ENCODE data around the gene HCN2. TPM values are rescaled to one million over a fixed set of nuclear protein-coding genes. Genes with fewer than 3 reads are reported as not detected.

Gene HCN2
- total RNA-seq, result 0.71 and 1.3 TPM in 2 replicates

DNA sequence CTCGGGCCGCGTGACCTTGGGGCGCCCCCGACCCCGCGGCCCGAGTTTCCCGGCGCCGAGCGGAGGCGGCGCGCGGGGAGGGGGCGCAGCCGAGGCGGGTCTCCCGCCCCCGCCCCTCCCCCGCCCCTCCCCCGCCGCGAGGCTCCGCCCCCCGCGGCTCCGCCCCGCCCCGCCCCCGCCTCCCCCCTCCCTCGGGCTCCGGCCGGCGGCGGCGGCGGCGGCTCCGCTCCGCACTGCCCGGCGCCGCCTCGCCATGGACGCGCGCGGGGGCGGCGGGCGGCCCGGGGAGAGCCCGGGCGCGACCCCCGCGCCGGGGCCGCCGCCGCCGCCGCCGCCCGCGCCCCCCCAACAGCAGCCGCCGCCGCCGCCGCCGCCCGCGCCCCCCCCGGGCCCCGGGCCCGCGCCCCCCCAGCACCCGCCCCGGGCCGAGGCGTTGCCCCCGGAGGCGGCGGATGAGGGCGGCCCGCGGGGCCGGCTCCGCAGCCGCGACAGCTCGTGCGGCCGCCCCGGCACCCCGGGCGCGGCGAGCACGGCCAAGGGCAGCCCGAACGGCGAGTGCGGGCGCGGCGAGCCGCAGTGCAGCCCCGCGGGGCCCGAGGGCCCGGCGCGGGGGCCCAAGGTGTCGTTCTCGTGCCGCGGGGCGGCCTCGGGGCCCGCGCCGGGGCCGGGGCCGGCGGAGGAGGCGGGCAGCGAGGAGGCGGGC, at the start of gene HCN2:
Gene HCN2, plus strand, starts transcription at position 189 of the 703 bp plus-strand sequence. Its CDS starts 65 bp downstream, at position 254.

DNA sequence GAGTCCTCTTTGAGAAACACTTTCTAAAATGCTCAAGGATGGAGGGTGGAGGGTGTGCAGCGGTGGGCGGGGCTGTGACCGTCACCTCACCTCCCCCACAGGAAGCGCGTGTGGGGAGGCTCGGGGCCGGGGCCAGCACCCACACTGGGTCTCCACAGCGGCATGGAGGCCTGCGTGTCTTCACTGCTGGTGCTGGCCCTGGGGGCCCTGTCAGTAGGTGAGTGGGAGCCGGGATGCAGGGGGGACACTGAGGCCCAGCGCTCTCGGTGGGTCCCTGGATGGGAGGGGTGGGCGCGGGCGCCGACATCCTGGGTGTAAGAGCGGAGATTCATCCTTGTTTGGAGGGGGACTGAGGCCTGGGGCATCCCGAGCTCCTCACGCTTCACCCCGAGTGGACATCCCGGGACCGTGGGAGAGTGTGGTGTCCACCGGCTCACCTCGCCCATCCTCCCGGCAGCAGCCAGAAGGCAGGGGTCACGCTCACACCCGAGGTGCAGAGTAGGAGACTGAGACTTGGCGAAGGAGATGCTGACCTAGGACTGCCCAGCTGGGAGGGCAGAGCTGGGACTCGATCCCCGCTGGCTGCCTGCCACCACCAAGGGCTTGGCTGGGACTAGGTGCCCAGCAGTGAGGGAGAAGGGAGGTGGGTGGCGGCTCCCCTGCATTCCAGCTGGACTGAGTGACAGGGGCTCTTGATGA, 45.6 kb upstream of the HCN2 start, which contains the start of gene GZMM:
Gene GZMM, plus strand, starts transcription at position 144 of the 699 bp plus-strand sequence. Its CDS starts 19 bp downstream, at position 163.

DNA sequence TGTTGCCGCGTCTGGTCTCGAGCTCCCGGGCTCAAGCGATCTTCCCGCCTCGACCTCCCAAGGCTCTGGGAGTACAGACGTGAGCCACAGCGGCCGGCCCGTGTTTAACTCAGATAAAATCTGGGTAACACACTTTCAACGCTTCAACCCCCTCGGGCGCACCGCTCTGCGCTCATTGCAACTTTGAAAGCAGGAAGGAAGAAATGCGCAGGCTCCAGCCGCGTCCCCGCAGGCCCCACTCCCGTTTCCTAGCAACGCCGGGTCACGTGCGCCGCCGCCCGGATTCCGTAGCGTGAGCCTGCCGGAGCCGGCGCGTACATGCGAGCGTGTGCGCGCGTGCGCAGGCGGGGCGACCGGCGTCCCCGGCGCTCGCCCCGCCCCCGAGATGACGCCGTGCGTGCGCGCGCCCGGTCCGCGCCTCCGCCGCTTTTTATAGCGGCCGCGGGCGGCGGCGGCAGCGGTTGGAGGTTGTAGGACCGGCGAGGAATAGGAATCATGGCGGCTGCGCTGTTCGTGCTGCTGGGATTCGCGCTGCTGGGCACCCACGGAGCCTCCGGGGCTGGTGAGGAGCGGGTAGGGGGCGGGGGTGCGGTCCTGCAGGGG, 17.4 kb upstream of the HCN2 start, which contains the start of gene BSG:
Gene BSG, plus strand, starts transcription at position 457 of the 603 bp plus-strand sequence. Its CDS starts 39 bp downstream, at position 496.

DNA sequence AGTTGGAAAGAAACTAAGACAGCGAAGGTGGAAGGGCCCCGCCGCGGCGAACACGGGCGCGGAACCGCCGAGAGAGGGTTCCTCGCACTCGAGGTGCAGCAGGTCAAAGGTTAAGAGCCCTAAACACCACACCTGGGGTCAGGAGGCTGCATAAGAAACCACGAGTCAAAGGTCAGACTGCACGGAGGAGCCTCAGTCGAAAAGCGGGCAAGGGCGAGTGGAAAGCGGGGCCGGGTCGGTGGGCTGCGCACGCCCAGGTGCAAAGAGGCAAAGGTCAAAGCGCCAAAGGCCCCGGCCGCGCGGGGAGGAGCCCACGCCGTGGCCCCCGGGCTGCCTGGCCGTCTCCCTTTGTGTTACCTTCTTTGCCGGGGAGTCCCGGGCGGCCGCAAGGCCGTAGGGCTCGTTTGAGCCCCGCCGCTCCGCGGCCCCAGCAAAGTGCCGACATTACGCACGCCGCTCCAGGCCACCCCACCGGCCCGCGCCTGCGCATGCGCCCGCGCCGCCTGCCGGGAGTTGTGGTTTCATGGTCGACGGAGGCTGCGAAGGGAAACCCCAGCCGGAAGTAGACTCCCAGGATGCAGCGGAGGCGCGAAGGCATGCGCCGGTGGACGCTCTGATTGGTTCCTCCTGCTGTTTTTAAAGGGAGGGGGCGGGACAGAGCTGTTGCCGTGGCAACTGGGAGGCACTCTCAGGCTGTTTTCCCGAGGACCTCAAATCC, 43.5 kb downstream of the HCN2 start, which contains the start of gene POLRMT:
Gene POLRMT, minus strand, starts transcription at position 470 of the 718 bp plus-strand sequence. Its CDS starts 25 bp downstream, at position 445.

DNA sequence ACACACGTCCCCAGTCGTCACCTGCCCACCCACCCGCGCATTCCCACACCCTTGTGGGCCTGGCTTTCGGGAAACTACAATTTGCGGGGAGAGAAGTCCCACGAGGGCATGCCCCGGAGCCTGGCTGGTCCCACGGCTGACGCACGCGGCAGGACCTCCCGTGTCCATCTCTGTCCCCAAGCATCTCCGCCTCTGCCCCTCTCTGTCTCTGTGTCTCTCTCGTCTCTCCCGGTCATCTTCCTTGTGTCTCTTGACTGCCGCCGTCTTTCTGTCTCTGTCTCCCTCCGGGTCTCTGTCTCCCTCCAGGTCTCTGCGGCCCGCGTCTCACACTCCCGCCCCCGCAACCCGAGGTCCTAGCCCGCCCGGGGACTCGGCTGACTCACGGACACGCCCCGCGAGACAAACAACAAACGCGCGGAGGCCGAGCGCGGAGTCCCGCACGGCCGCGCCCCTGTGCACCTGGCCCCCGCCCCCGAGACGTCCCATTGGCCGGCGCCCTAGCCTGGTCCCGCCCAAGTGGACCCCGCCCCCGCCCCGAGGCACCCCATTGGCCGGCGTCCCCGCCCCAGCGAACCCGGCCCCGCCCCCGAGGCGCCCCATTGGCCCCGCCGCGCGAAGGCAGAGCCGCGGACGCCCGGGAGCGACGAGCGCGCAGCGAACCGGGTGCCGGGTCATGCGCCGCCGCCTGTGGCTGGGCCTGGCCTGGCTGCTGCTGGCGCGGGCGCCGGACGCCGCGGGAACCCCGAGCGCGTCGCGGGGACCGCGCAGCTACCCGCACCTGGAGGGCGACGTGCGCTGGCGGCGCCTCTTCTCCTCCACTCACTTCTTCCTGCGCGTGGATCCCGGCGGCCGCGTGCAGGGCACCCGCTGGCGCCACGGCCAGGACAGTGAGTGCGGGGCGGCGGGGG, 49.8 kb downstream of the HCN2 start, which contains the start of gene FGF22:
Gene FGF22, plus strand, starts transcription at position 627 of the 908 bp plus-strand sequence. Its CDS starts 47 bp downstream, at position 674.

DNA sequence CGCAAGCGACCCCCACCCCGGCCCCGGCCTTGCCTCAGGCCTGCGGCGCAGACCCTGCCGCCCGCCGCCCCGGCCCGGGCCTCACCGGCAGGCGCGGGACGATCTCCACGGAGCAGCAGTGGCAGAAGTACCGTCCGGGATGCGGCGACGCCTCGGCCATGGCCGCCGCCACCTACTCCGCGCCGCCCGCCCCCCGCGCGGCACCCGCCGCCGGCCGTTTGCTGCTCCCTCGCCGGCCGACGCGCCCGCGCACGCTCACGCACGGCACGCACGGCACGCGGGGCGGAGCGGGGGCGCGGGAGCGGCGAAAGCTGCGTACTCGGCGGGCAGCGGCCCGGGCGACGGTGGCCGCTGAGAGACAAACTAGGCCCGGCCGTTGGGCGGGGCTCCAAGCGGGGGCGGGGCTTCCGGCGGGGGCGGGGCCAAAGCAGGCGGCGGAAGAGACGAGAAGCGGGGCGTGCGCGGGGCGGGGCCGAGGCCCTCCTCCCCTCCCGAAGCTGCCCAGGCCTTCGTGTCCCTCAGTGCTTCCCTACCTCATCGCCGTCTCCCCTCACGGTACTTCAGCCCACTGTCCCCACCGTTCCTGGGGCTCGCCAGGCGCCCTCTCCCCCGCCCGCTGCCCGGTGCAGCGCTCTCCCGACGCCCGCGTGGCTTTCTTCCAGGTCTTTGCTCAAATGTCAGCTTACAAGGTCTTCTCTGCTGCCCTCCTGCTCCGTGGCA, 73.4 kb downstream of the HCN2 start, which contains the start of gene RNF126:
Gene RNF126, minus strand, starts transcription at position 253 of the 720 bp plus-strand sequence. Its CDS starts 93 bp downstream, at position 160.

Other genes with a start within 250 kb of the HCN2 start
- 16.3 and 16.6 TPM in 2 replicates for gene MIER2, start 245.1 kb upstream of the HCN2 start, total RNA-seq
- not detected in 2 replicates for gene C2CD4C, start 180.7 kb upstream of the HCN2 start, total RNA-seq
- 1.1 and 1.3 TPM in 2 replicates for gene SHC2, start 128.8 kb upstream of the HCN2 start, total RNA-seq
- gene MADCAM1, start 93.4 kb upstream of the HCN2 start, total RNA-seq, result 0.14 and 0.28 TPM in 2 replicates
- gene TPGS1, start 82.4 kb upstream of the HCN2 start, total RNA-seq, result 30.2 and 31.9 TPM in 2 replicates
- 69.8 and 75.4 TPM in 2 replicates for gene CDC34, start 58.1 kb upstream of the HCN2 start, total RNA-seq
- 0.28 TPM in 1 of 2 replicates, not detected in the other for gene GZMM, start 45.8 kb upstream of the HCN2 start, total RNA-seq
- 296 and 318 TPM in 2 replicates for gene BSG, start 17.3 kb upstream of the HCN2 start, total RNA-seq
- 15.2 and 19.7 TPM in 2 replicates for gene POLRMT, start 43.7 kb downstream of the HCN2 start, total RNA-seq
- gene FGF22, start 50.0 kb downstream of the HCN2 start, total RNA-seq, result under 0.01 and 0.09 TPM in 2 replicates
- 15.1 and 15.2 TPM in 2 replicates for gene RNF126, start 73.3 kb downstream of the HCN2 start, total RNA-seq
- gene FSTL3, start 86.5 kb downstream of the HCN2 start, total RNA-seq, result 43.2 and 92.6 TPM in 2 replicates
- gene PRSS57, start 105.6 kb downstream of the HCN2 start, total RNA-seq, result not detected in 2 replicates
- 4.8 and 15.6 TPM in 2 replicates for gene PALM, start 119.1 kb downstream of the HCN2 start, total RNA-seq
- 0.18 and 0.28 TPM in 2 replicates for gene MISP, start 161.2 kb downstream of the HCN2 start, total RNA-seq
- 65.2 and 67.6 TPM in 2 replicates for gene PTBP1, start 207.6 kb downstream of the HCN2 start, total RNA-seq
- gene PLPPR3, start 232.1 kb downstream of the HCN2 start, total RNA-seq, result 0.57 and 1.1 TPM in 2 replicates
- gene AZU1, start 238.0 kb downstream of the HCN2 start, total RNA-seq, result 0.18 TPM in 1 of 2 replicates, not detected in the other

Data from smooth muscle cell of bladder (primary cell).